GM12892 (cell line): Measurements from ENCODE around the gene KLF13.

ENCODE experiments used
- DNase-seq: peaks from one replicate; pipeline ENCODE4 v3.0.0; 2011; ENCODE audit not compliant: insufficient read length
- FAIRE-seq: peaks from 2 replicates; lab custom pipeline; 2011; peaks lifted over from hg19 to GRCh38; lab: Jason Lieb, UNC
- POLR2A ChIP-seq: IDR thresholded peaks from 2 replicates; pipeline ENCODE4 v1.6.1; 2011; ENCODE audit warnings: low read depth, low read length, control low read depth
- POLR2AphosphoS5 ChIP-seq: IDR thresholded peaks from 2 replicates; pipeline ENCODE4 v1.6.1; 2011; ENCODE audit warnings: low read depth, low read length, control low read depth
- TAF1 ChIP-seq: IDR thresholded peaks from 2 replicates; pipeline ENCODE4 v1.6.1; 2011; ENCODE audit warnings: low read depth, mild to moderate bottlenecking, control low read depth, low read length, borderline replicate concordance

Gene KLF13

GRCh38 chr15:31376511-31376910, 49.9 kb downstream of the KLF13 start:
- DNase-seq: no peak

GRCh38 chr15:31377030-31377429, 50.4 kb downstream of the KLF13 start:
- DNase-seq: no peak
- no peak for FAIRE-seq
- TF ChIP-seq POLR2A (no peak), TAF1 (no peak), POLR2AphosphoS5 (no peak)

More at GRCh38 chr15:31376511-31376910, 49.9 kb downstream of the KLF13 start:
- TF ChIP-seq TAF1 (no peak), POLR2AphosphoS5 (no peak), POLR2A (no peak)
- FAIRE-seq: no peak

GRCh38 chr15:31378363-31378903, 51.8 kb downstream of the KLF13 start:
- no peak for TF ChIP-seq TAF1
- TF ChIP-seq POLR2AphosphoS5: no peak; the same call in 1 of the 2 replicates
- no peak for TF ChIP-seq POLR2A
- DNase-seq (no peak), FAIRE-seq (no peak)

- TF ChIP-seq POLR2A (no peak), POLR2AphosphoS5 (no peak), TAF1 (no peak)
- FAIRE-seq: no peak
- DNase-seq: no peak
Measured at GRCh38 chr15:31379042-31379441, 52.4 kb downstream of the KLF13 start.

GRCh38 chr15:31379577-31379976, 52.9 kb downstream of the KLF13 start:
- TF ChIP-seq TAF1 (no peak), POLR2AphosphoS5 (no peak), POLR2A (no peak)
- FAIRE-seq (no peak), DNase-seq (no peak)

GRCh38 chr15:31381801-31382712, 55.4 kb downstream of the KLF13 start:
- no peak for TF ChIP-seq POLR2A
- TF ChIP-seq POLR2AphosphoS5: no peak
- TF ChIP-seq TAF1: no peak
- DNase-seq: no peak
- FAIRE-seq: no peak

GRCh38 chr15:31382713-31383045, 56.0 kb downstream of the KLF13 start:
- no peak for FAIRE-seq
- DNase-seq: no peak
- TF ChIP-seq TAF1: no peak
- no peak for TF ChIP-seq POLR2A
- no peak for TF ChIP-seq POLR2AphosphoS5

GRCh38 chr15:31383139-31383538, 56.5 kb downstream of the KLF13 start:
- no peak for DNase-seq
- TF ChIP-seq POLR2A (no peak), TAF1 (no peak), POLR2AphosphoS5 (no peak)
- no peak for FAIRE-seq

- TF ChIP-seq POLR2AphosphoS5 (no peak), POLR2A (no peak), TAF1 (no peak)
- DNase-seq (no peak), FAIRE-seq (no peak)
Measured at GRCh38 chr15:31384568-31384967, 57.9 kb downstream of the KLF13 start.

- no peak for TF ChIP-seq POLR2AphosphoS5
- TF ChIP-seq POLR2A: no peak
- FAIRE-seq (no peak), DNase-seq (no peak)
Measured at GRCh38 chr15:31385736-31386135, 59.1 kb downstream of the KLF13 start.

GRCh38 chr15:31387092-31387478, 60.5 kb downstream of the KLF13 start:
- TF ChIP-seq POLR2A (no peak), TAF1 (no peak), POLR2AphosphoS5 (no peak)
- DNase-seq (no peak), FAIRE-seq (no peak)
